ENCODE results near the gene POLR2E. TPM values are rescaled to one million over a fixed set of nuclear protein-coding genes. Genes with fewer than 3 reads are reported as not detected.
A peak's percentile ranks its signal among the peaks of the same experiment; 100 is the strongest.

Gene POLR2E
- total and polyA plus RNA-seq, 2 of the 13 experiments (the other 11 are each of a cell fraction or from before 2014, with no cell fraction given): 140 to 272 TPM

- TF ChIP-seq ZNF687 (CRISPR knock-in tag; IDR thresholded peaks at IDR 0.05): peak; percentile 78
- peak; percentile 20; the same call in 1 of the 2 replicates for TF ChIP-seq KDM3A (CRISPR knock-in tag; IDR thresholded peaks at IDR 0.05; ENCODE audit: low read depth)
- peak; percentile 30 for TF ChIP-seq NRL (CRISPR knock-in tag; IDR thresholded peaks at IDR 0.05; ENCODE audit: borderline replicate concordance)
- TF ChIP-seq IRF9 (CRISPR knock-in tag; IDR thresholded peaks at IDR 0.05; ENCODE audit: borderline replicate concordance): 0 out of 2 replicates have a peak, but pooled peaks have one; percentile 39
- no peak for TF ChIP-seq CHD4 (IDR thresholded peaks at IDR 0.05; ENCODE audit: borderline replicate concordance, low read length)
- TF ChIP-seq TSC22D2 (CRISPR knock-in tag; IDR thresholded peaks at IDR 0.05; ENCODE audit: borderline replicate concordance): 0 out of 2 replicates have a peak, but pooled peaks have one; percentile 43
- TF ChIP-seq AGO2 (optimal IDR thresholded peaks at IDR 0.05; ENCODE audit: low read depth, low read length): peak; percentile 84
Measured at GRCh38 chr19:1105008-1105872, 10.1 kb upstream of the POLR2E start (continued).
